ENCODE measurements around the gene PLCD3. TPM values are rescaled to one million over a fixed set of nuclear protein-coding genes. Genes with fewer than 3 reads are reported as not detected.

The PLCD3 gene
- total and polyA plus RNA-seq, 9 of the 15 experiments (the other 6 are each of a cell fraction or from before 2014, with no cell fraction given) = 0.20 to 22.6 (median 7.5) TPM

DNA sequence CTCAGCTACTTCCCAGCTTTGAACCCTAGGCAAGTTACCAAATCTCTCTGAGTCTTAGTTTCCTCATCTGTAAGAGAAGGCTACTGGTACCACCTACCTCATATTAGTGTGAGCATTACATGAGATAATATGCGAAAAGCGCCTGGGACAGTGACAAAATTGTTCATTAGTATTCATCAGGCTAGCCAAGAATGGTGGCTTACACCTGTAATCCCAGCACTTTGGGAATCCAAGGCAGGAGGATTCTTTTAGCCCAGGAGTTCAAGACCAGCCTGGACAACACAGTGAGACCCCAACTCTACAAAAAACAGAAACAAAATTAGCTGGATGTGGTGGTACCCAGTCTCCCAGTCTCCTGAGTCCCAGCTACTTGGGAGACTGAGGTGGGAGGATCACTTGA, 3.3 kb downstream of the PLCD3 start:
- no peak overlapping the region for H3K4me2 ChIP-seq (ENCODE audit: insufficient read depth, low read length)
- DNase-seq (ENCODE audit: extremely low read depth in 1 of 4, low spot score in 3 of 4) (no peak), FAIRE-seq (no peak), ATAC-seq (no peak)
- no peak overlapping the region for H3K4me3 ChIP-seq
- no peak overlapping the region for H2AFZ ChIP-seq (ENCODE audit: low read depth, low read length)
- TF ChIP-seq ZZZ3 (IDR thresholded peaks at IDR 0.05) = no peak
- no peak for TF ChIP-seq ZKSCAN3 (CRISPR knock-in tag; IDR thresholded peaks at IDR 0.05)
- no peak for TF ChIP-seq ZNF384 (IDR thresholded peaks at IDR 0.05; ENCODE audit: low read depth, low read length)
- peak; percentile 75 for TF ChIP-seq ZNF121 (CRISPR knock-in tag; conservative IDR thresholded peaks at IDR 0.05)
- TF ChIP-seq ZNF445 (CRISPR knock-in tag; IDR thresholded peaks at IDR 0.05; ENCODE audit: low read depth) = no peak
- no peak for TF ChIP-seq GABPA (tag; conservative IDR thresholded peaks at IDR 0.05; ENCODE audit: low read depth)
- CTCF ChIA-PET (ENCODE audit: low intra/inter-chr PET ratio) = interaction anchor here (0.6 kb wide), 1 partner anchor 29 kb away, joined by 3 read pairs; no protein-coding TSS in a partner anchor
- intact Hi-C loops (cut with micrococcal nuclease) (loop anchor here (10.0 kb wide), 1 partner anchor 114 kb away; no protein-coding TSS in a partner anchor), in situ Hi-C loops (cut with MboI) (no loop called here)
- H3K9me3 ChIP-seq (replicated peaks; ENCODE audit: control insufficient read depth, insufficient read depth, low read depth, low read length) = no peaks in the 10 kb centered on the region; the same call in 1 of the 2 replicates
- H3K79me2 ChIP-seq (ENCODE audit: control insufficient read depth, insufficient read depth, low read length) = no peaks in the 10 kb centered on the region
- H4K20me1 ChIP-seq (replicated peaks; ENCODE audit: control insufficient read depth, insufficient read depth, low read length) = peaks cover 6% of the 10 kb centered on the region; the same call in 1 of the 2 replicates
- no peaks in the 10 kb centered on the region for H3K36me3 ChIP-seq (ENCODE audit: control insufficient read depth, insufficient read depth, low read length)
- H3K27me3 ChIP-seq (ENCODE audit: control insufficient read depth in 2 of 2, insufficient read depth in 2 of 2, low read length in 2 of 2) = no peaks in the 10 kb centered on the region
- WGBS (ENCODE audit: insufficient coverage, low coverage, missing lambda C conversion rate) = 88% methylated on average over 2 of the region's 2 CpGs
- no peaks in the 10 kb centered on the region for H3K9me1 ChIP-seq (ENCODE audit: control insufficient read depth, insufficient read depth, low read length)
- H3K9ac ChIP-seq (ENCODE audit: insufficient read depth in 1 of 2, low read depth in 2 of 2, low read length in 2 of 2) = no peak overlapping the region
- POLR2A ChIA-PET = interaction anchor here (0.5 to 5.2 kb wide), 2 partner anchors 21 kb away, joined by 4 to 48 read pairs; partner anchors contain the start of gene HEXIM1
- no peak overlapping the region for H3K27ac ChIP-seq (ENCODE audit: extremely low read depth, low read depth, low read length)
- peaks cover 36 to 64% of the 10 kb centered on the region in 2 experiments for H3K4me1 ChIP-seq (replicated peaks in 1 of 2; ENCODE audit: control insufficient read depth in 2 of 2, insufficient read depth in 2 of 2, low read length in 2 of 2)
- no TSS peak for BruUV-seq (replicated peaks)

- DNase-seq (ENCODE audit: extremely low read depth in 1 of 4, low spot score in 3 of 4) (no peak), ATAC-seq (no peak), FAIRE-seq (no peak)
- peak overlapping the region in 1 of 2 experiments; percentile 77; a peak in 2 of 4 replicates for H3K9ac ChIP-seq (ENCODE audit: insufficient read depth in 1 of 2, low read depth in 2 of 2, low read length in 2 of 2)
- BruUV-seq (replicated peaks) = no TSS peak
- H3K27ac ChIP-seq (ENCODE audit: extremely low read depth, low read depth, low read length) = no peak overlapping the region
- in situ Hi-C loops (cut with MboI) = no loop called here
- no peaks in the 10 kb centered on the region for H3K36me3 ChIP-seq (ENCODE audit: control insufficient read depth, insufficient read depth, low read length)
- POLR2A ChIA-PET = interaction anchor here (5.2 kb wide), 1 partner anchor 21 kb away, joined by 48 read pairs; the partner anchor contains the start of gene HEXIM1
- CTCF ChIA-PET (ENCODE audit: low intra/inter-chr PET ratio) = interaction anchor here (0.6 kb wide), 1 partner anchor 29 kb away, joined by 3 read pairs; no protein-coding TSS in a partner anchor
- no peaks in the 10 kb centered on the region for H3K27me3 ChIP-seq (ENCODE audit: control insufficient read depth in 2 of 2, insufficient read depth in 2 of 2, low read length in 2 of 2)
- H4K20me1 ChIP-seq (replicated peaks; ENCODE audit: control insufficient read depth, insufficient read depth, low read length) = peaks cover 6% of the 10 kb centered on the region; the same call in 1 of the 2 replicates
- 75% methylated on average over 5 of the region's 5 CpGs for WGBS (ENCODE audit: insufficient coverage, low coverage, missing lambda C conversion rate)
- H3K9me3 ChIP-seq (replicated peaks; ENCODE audit: control insufficient read depth, insufficient read depth, low read depth, low read length) = no peaks in the 10 kb centered on the region
- no peaks in the 10 kb centered on the region; the same call in 2 of the 3 replicates for H3K79me2 ChIP-seq (ENCODE audit: control insufficient read depth, insufficient read depth, low read length)
- H2AFZ ChIP-seq (ENCODE audit: low read depth, low read length) = no peak overlapping the region
- no peak overlapping the region for H3K4me2 ChIP-seq (ENCODE audit: insufficient read depth, low read length)
- no peak overlapping the region for H3K4me3 ChIP-seq
- H3K9me1 ChIP-seq (ENCODE audit: control insufficient read depth, insufficient read depth, low read length) = no peaks in the 10 kb centered on the region
- H3K4me1 ChIP-seq (replicated peaks in 1 of 2; ENCODE audit: control insufficient read depth in 2 of 2, insufficient read depth in 2 of 2, low read length in 2 of 2) = peaks cover 43 to 69% of the 10 kb centered on the region in 2 experiments
- intact Hi-C loops (cut with micrococcal nuclease) = loop anchor here (10.0 kb wide), 1 partner anchor 114 kb away; no protein-coding TSS in a partner anchor
- TF ChIP-seq ZFP36 (IDR thresholded peaks at IDR 0.05; ENCODE audit: low read depth, low read length, partially characterized antibody) = no peak
- no peak for TF ChIP-seq ZBTB7A (IDR thresholded peaks at IDR 0.05; ENCODE audit: borderline replicate concordance, control insufficient read depth, low read depth, low read length)
- no peak for TF ChIP-seq SIN3A (IDR thresholded peaks at IDR 0.05; ENCODE audit: borderline replicate concordance in 2 of 2, control insufficient read depth in 1 of 2, low read depth in 2 of 2, low read length in 2 of 2)
- TF ChIP-seq TFAM (CRISPR knock-in tag; conservative IDR thresholded peaks at IDR 0.05) = no peak
- no peak for TF ChIP-seq MBD2 (IDR thresholded peaks at IDR 0.05; ENCODE audit: borderline replicate concordance, low read depth)
- TF ChIP-seq SMARCB1 (IDR thresholded peaks at IDR 0.05; ENCODE audit: insufficient read length, low read depth) = no peak
- no peak for TF ChIP-seq FOXK2 (conservative IDR thresholded peaks at IDR 0.05 in 1 of 2, IDR thresholded peaks at IDR 0.05 in 1 of 2; ENCODE audit: low read depth in 2 of 2)
- no peak for TF ChIP-seq HMG20B (CRISPR knock-in tag; IDR thresholded peaks at IDR 0.05)
Observed at GRCh38 chr17:45128331-45128730, 4.0 kb downstream of the PLCD3 start.

Data from K562 (cell line).